Stimulated activated CD4-positive, alpha-beta T cell treated with anti-CD3 and anti-CD28 coated beads, Interleukin-4, amount 100 ng/mL, for 1 hour (primary cell): ENCODE measurements around the gene PXT1.
"Not testable (repeated sequence)": the region's sequence is repeated elsewhere in the genome, so short reads cannot be mapped to it uniquely, and the experiment has no call there.

Experiments used
- DNase-seq: peaks from one replicate; pipeline ENCODE4 v3.0.0-alpha.2; 2020

The PXT1 gene

DNA sequence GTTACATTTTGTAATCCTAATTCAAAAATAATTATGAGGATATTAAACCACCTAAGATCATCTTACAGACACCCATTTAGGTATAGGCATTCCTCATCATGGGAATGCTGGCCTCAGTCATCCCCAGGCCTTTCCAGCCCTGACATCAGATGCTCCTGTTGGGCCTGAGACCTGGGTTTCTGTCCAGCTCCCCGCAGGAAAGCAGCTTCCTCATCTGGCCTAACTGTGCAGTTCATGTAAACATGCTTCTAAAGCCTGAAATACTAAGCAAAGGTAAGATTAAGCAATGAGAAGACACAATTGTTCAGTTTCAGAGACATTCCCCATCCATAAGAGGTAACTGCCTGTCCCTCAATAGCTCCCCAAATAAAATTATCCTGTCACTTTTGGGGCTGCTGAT lies 74.2 kb downstream of the PXT1 start:
- no peak for DNase-seq

- DNase-seq, result no peak
These were observed 74.9 kb downstream of the PXT1 start for GRCh38 chr6:36367743-36368142.

DNA sequence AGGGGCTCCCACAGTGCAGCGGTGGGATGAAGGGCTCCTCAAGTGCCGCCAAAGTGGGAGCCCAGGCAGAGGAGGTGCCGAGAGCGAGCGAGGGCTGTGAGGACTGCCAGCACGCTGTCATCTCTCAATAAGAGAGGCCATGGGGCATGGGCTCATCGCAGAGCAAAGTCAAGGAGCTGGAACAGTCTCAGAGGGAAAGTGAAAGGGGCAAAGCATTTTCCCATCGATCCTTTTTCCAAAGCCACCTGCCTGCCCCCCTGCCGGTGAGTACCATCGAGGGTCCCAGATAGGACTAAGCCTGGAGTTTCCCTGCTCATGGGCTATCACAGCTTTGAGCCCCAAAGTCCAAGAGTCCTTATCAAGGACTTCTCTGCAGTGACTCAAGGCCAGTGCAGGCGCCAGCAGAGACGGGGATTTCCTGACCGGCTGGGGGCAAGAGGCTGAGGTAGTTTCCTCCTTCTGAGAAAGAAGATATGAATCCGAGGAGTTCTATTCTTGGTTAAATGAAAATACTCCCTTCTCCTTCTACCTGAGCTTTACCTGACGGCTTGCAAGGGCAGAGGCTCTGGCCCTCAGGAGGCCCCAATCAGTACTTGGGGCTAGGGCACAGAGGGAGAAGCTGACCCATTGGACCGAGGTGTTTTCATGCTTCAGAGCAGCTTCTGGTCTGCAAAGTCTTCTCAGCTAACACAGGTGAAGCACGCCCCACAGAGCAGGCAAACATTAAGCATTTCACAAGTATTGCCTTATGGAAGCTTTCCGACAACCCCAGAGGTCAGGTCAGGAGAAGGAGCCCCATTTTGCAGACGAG lies 77.8 kb downstream of the PXT1 start:
- DNase-seq, result peak; percentile 17

GRCh38 chr6:36364061-36364635 lies 78.5 kb downstream of the PXT1 start:
- not testable (repeated sequence) for DNase-seq

GRCh38 chr6:36363371-36363752 lies 79.3 kb downstream of the PXT1 start:
- not testable (repeated sequence) for DNase-seq

- no peak for DNase-seq
These were observed 79.9 kb downstream of the PXT1 start for GRCh38 chr6:36362551-36363370.

GRCh38 chr6:36361071-36361470 lies 81.6 kb downstream of the PXT1 start:
- no peak for DNase-seq

DNA sequence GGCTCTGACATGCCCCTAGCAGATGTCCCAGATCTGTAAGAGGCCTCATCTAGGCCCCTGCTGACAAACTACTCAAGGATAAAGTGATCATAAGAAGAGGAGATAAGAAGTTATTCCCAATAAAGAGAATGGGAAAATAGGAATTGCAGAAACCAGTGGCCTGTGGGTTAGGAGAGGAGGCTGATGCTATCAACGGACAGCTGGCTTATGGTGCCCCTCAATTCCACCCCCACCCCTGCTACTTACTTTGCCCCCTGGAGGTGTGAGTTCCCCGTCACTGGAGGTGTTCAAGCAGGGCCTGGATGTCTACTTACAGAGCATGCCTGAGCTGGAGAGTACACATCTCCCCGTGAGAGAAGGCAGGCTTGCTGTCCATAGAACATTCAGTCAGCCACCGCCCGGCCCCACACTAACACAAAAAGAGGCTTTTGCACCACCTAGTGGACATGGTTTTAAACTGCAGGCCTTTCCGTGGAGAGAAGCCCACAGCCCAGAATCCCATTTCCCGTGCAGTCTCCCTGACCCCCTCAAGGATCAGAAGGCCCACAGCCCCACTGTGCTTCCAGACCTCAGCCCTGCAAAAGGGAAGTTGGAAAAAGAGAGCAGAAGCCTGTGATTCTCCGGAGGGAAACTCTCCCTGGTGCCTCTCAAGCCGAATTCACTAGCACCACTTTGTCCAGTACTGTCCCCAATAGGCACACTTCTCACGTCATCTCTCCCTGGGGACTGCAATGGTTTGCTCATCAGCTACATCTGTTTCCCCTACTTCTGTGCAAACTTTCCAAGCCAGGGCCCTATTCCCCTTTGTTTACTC lies 82.2 kb downstream of the PXT1 start:
- peak; percentile 62 for DNase-seq

DNA sequence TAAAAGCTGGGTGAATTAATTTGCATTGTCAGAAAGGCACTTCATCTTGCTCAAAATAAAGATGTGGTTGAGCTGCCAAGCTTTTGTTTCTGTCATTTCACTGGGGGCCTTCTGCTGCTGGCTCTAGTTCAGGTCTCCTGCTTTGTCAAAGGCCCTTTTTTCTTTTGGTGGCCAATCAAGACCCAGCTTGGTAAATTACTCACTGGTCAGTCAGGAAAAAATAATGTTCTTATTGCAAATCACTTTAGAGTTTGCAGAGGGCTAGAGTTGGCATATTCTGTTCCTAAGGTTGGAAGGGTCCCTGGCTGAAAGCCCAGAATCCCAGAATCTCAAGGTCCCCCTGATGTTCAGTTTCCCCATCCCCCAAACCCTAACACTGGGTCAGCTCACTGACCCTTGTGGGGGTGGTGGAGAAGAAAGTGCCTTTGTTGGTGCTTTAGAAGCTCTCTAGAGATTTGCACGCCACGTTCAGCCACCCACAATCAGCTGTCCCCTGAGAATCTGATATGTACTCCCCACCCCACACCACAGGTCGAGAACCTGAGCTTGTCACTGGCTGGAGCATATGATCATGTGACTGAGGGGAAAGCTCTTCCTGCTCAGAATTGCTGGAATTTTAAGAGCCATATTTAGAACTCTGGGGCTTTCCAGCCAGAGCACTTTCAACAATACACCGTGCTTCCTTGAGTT lies 84.3 kb downstream of the PXT1 start:
- DNase-seq, result no peak

- no peak for DNase-seq
These were observed 84.8 kb downstream of the PXT1 start for GRCh38 chr6:36357872-36358225.

GRCh38 chr6:36355819-36356218 lies 86.8 kb downstream of the PXT1 start:
- DNase-seq, result no peak

GRCh38 chr6:36353411-36353915 lies 89.2 kb downstream of the PXT1 start:
- DNase-seq, result no peak

GRCh38 chr6:36352477-36353157 lies 90.0 kb downstream of the PXT1 start:
- no peak for DNase-seq

DNA sequence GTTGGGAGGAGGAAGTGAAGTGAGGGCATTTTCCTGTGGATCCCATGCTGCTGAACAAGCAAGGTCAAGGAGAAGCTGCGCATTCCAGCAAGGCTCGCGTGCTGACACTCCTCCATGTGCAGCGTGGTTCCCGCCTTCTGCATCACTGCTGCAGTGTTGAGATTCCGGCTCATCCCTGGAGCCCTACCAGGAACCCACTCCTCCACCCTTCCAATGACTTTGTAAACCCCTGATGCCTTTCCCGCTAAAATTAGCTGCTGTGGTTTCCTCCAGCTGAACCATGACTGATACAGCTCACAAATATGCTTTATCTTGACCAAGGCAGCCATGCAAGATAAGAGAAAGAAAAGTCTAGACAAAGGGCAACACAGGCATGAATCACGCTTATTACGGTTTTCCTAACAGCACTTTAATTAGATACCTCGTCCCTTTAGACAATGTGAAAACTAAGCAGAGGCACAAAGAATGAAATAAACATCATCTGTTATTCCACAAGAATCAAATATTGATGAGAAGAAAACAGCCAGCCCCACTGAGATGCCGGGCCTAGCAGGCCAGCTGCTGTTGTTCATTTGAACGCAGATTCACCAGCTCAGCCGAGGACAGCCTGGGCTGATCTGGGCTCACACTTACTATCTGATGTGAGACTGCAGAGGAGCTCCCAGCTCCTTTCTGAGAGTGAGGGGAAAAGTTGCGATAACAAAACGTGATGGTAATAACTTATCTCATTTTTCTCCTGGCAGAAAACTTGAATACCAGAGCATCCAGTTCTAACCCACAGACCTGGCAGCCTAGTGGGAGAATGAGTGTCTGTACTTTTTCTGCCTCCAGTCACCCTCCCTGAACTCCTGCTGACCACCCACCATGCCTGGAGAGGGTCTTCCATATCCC lies 91.7 kb downstream of the PXT1 start:
- no peak for DNase-seq

- no peak for DNase-seq
These were observed 92.6 kb downstream of the PXT1 start for GRCh38 chr6:36350082-36350481.

- DNase-seq, result no peak
These were observed 93.4 kb downstream of the PXT1 start for GRCh38 chr6:36349240-36349639.

DNA sequence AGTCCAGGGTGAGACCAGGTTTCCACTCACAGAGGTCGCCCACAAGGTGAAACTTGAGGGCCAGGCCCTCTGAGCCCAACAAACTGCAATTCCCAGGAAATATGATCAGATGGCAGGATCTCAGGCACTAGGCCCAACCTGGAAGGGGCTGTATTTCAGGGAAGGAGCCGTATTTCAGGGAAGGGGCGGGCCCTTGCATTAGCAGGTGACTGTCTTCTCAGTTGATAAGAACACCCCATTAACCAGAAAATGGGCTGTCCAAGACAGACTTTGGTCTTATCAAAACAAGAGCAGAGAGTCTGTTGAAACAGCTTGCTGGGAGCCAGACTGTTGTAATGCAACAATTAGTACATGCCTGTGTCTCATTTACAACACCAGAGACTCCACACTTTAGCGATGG lies 95.0 kb downstream of the PXT1 start:
- no peak for DNase-seq

DNA sequence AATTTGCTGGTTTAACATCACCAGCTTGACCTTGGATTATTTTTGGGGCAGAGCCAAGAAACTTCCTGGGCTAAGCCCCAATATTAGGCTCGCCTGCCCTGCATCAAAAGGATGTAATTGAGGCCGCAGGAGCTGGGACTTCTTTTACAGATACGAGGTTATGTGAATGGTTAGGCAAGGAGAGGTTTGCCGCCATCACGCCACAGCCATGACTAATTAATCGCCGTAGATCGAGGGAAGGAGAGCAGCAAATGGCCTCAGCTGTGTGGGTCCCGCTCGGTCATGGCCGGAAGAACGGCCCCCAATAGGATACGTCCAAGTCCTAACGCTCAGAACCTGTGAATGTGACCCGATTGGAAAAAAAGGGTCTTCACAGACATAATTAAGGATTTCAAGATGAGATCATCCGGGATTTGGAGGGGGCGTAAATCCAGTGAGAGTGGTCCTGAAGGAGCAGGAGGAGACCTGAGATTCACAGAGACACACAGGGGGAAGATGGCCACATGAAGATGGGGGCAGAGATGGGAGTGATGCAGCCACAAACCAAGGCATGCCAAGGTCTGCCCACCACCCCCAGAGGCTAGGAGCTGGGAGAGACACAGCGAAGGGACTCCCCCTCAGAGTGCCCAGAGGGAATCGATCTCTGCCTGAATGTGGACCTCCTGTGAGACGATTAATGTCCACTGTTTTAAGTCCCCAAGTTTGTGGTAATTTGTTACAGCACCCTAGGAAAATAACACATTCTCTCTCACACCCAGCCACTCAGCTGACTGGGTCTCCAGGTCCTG lies 96.0 kb downstream of the PXT1 start:
- DNase-seq, result no peak

GRCh38 chr6:36345681-36346466 lies 96.8 kb downstream of the PXT1 start:
- no peak for DNase-seq
